HG03565 (cell line): ENCODE measurements around the gene CCDC24.

ENCODE experiments used
- ATAC-seq: cut with Tn5 transposase; IDR thresholded peaks from one replicate; pipeline ENCODE4 v1.9.1; 2021; ENCODE audit warnings: mild to moderate bottlenecking, moderate library complexity; ENCODE audit not compliant: unreplicated experiment

CCDC24 gene

GRCh38 chr1:43979528-43980254, 11.7 kb upstream of the CCDC24 start:
- ATAC-seq, result no peak

- ATAC-seq, result no peak
Observed at GRCh38 chr1:43980255-43981134, 10.9 kb upstream of the CCDC24 start.

DNA sequence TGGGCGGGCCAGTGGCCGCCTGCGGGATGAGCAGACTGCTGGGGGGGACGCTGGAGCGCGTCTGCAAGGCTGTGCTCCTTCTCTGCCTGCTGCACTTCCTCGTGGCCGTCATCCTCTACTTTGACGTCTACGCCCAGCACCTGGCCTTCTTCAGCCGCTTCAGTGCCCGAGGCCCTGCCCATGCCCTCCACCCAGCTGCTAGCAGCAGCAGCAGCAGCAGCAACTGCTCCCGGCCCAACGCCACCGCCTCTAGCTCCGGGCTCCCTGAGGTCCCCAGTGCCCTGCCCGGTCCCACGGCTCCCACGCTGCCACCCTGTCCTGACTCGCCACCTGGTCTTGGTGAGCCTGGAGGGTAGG, 10.3 kb upstream of the CCDC24 start:
- ATAC-seq, result no peak

DNA sequence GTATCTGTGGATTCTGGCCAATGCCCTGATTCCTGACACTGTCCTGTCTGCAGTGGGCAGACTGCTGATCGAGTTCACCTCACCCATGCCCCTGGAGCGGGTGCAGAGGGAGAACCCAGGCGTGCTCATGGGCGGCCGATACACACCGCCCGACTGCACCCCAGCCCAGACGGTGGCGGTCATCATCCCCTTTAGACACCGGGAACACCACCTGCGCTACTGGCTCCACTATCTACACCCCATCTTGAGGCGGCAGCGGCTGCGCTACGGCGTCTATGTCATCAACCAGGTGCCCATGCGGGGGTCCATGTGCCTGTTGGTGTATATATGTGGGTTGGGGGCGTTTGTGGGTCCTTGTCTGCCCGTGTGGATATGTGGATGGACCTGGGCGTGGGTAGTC, 9.8 kb upstream of the CCDC24 start:
- ATAC-seq, result no peak

DNA sequence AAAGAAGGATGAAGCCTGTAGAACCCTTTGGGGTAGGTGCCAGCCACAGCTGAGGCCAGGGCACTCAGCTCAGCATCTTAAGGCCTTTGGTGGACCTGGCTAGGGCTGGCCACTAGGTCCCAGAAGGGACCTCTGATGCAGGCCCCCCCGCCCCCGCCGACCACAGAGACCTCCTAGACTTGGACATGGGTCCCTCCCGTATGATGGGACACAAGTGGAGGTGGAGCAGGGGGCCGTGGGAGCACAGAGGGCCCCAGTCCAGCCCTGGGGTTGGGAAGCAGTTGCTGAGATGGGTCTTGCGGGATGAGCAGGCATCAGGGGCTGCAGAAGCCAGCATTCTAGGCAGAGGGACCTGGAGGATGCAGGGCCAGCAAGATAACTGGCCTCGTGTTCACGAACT, 9.2 kb upstream of the CCDC24 start:
- no peak for ATAC-seq

DNA sequence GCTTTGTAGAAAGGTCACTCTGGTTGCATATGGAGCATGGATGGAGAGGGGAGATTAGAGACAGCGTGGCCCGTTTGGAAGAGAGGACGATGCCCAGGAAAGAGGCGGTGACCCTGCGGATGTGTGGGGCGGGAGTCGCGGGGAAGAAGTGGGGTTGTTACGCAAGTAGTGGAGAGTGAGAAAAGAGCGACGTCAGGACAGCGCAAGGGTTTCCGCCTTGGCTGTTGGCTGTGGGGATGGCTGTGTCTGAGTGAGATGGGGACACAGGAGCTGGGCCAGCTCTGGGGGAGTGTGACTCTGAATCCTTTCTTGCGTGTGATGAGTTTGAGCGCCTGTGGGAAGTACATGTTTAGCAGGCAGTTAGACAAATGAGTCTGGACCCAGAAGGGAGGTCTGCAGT, 8.6 kb upstream of the CCDC24 start:
- no peak for ATAC-seq

- ATAC-seq, result no peak
Observed at GRCh38 chr1:43983253-43983899, 8.0 kb upstream of the CCDC24 start.

DNA sequence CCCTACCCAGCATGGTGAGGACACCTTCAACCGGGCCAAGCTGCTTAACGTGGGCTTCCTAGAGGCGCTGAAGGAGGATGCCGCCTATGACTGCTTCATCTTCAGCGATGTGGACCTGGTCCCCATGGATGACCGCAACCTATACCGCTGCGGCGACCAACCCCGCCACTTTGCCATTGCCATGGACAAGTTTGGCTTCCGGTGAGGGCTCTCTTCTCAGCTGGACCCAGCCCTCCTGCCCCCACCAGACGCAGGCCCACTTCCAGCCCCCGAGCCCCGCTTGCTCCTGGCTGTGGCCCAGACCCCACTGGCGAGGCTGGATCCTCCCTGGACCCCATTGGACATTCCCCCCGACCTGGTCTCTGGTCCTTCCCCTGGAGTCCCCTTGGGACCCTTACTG, 6.5 kb upstream of the CCDC24 start:
- ATAC-seq, result no peak

DNA sequence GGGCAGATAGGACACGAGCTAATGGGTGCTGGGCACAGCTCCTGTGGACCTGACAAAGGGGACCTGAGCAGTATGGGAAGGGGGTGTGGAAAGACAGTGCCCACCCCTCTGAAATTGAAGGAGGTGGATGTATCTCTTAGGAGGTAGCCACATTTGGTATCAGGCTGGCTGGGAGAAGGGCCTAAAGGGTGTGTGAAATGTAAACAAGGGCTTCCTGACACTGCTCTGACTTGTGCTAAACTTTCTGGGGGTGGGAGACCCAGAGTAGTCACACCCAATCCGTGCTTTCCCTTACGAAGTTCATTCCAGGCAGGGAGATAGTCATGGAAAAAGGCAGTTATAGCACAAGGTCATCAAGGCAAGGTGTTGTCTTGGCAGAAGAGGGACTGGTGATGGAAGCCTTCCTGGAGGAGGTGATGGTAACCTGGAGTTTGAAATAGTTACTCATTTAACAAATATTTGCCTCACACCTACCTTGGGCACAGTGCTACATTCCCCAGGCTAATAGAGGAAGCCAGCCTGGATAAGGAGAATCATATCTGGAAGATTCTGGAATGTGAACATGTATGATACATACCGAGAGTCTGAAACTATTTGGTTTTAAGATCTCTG, 5.3 kb upstream of the CCDC24 start:
- no peak for ATAC-seq

DNA sequence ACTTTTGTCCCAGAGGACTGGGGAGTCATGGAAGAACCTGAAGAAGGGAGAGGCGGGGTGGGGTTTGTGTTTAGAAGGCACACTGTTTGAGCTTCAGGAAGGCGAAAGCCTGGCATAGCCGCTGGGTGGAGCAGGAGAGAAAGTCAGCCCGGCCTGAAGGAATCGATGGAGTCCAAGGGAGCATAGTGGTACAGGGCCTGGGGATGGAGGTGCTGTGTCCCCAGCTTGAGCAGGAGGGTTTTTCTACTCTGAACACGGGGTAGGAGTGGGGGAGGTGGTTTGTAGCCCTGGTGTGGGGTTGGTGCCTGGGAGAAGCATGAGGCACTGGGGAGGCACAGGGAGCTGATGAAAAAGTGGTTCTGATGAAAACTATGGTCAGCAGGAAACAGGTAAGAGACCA, 4.7 kb upstream of the CCDC24 start:
- no peak for ATAC-seq

GRCh38 chr1:43987159-43987902, 4.1 kb upstream of the CCDC24 start:
- ATAC-seq, result no peak

GRCh38 chr1:43990271-43991199, 864 bp upstream of the CCDC24 start:
- ATAC-seq, result no peak

GRCh38 chr1:43991200-43991475, 261 bp upstream of the CCDC24 start:
- ATAC-seq, result no peak

- no peak for ATAC-seq
Observed at GRCh38 chr1:43992232-43992995, 1.0 kb downstream of the CCDC24 start.

GRCh38 chr1:43993206-43993914, 2.0 kb downstream of the CCDC24 start:
- no peak for ATAC-seq

DNA sequence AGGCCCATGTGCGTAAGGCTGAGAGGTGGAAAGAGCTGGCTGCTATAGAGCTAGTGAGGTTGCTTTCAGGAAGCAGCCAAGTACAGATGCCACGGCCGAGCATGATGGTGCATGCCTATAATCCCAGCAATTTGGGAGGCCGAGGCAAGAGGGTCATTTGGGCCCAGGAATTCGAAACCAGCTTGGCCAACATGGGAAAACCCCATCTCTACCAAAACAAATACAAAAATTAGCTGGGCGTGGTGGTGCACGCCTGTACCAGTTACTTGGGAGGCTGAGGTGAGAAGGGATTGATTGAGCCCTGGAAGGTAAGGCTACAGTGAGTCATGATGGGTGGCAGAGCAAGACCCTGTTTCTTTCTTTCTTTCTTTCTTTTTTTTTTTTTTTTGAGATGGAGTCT, 2.7 kb downstream of the CCDC24 start:
- ATAC-seq, result no peak

DNA sequence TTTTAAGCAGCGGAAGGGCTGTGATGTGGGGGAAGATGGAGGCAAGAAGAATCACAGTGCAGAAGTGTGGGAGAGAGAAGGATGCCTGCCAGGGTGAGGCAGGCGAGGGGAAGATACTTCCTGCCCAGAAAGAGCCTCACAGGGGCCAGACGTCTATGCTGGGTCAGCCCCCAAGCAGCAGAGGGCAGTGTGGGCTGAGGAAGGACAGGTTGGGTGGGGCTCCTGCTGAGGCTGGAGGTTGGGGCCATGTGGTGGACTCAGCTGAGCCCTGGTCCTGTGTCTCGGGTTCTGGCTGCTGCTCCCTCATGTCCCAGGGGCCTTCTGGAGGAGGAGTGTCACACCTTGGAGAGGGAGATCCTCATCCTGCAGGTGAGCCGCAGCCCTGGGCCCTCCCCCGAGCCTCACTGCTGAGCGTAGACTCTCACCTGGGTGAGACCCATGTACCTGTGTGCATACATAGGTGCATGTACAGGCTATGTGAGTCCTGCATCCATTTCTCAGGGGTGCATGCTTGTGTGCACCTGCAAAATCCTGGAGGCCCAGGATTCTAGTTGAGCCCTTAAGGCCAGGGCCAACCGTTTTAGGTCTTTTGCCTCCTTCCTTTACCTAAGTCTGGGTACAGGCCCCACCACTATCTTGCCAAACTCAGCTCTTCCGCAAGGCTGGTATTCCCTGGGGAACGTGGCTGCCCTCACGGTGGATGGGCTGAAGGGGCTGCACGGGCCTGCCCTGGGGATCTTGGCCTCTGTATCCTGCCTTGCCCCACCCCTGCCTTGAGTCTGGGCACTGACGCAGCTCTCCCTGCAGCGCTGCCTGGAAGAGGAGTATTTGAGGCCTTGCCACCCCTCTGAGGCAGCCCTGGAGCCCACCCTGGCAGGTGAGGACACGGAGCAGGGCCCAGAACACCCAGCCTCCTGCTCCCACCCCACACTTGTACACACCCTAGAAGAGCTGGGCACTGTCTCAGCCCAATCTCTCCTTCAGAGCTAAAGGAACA, 3.7 kb downstream of the CCDC24 start:
- ATAC-seq, result no peak
